WERI-Rb-1 (cell line): ENCODE data around the gene ROR1.

Experiments used
- DNase-seq: peaks from one replicate; pipeline ENCODE4 v3.0.0-alpha.2; 2020
- H3K27ac ChIP-seq: fragments of 250-450 bp; sonication (Bioruptor Pico); 2 replicates; pipeline ENCODE4 v1.5.1; 2020; ENCODE audit warnings: mild to moderate bottlenecking, moderate library complexity
- H3K27me3 ChIP-seq: fragments of 250-450 bp; sonication (Bioruptor Pico); 2 replicates; pipeline ENCODE4 v1.5.1; 2021; ENCODE audit warnings: mild to moderate bottlenecking, low read depth, moderate library complexity; ENCODE audit not compliant: insufficient read depth, severe bottlenecking
- H3K36me3 ChIP-seq: fragments of 250-450 bp; sonication (Bioruptor Pico); 2 replicates; pipeline ENCODE4 v1.5.1; 2020; ENCODE audit warnings: mild to moderate bottlenecking, moderate library complexity
- H3K4me3 ChIP-seq: 2 replicates; pipeline ENCODE4 v1.5.1; 2011; ENCODE audit warnings: low read depth, mild to moderate bottlenecking, control low read depth, low read length
- H3K9me3 ChIP-seq: fragments of 250-450 bp; sonication (Bioruptor Pico); 2 replicates; pipeline ENCODE4 v1.5.1; 2021; ENCODE audit warnings: mild to moderate bottlenecking, moderate library complexity; ENCODE audit not compliant: severe bottlenecking
- CTCF ChIP-seq: IDR thresholded peaks from 2 replicates; pipeline ENCODE4 v1.5.1; 2011; ENCODE audit warnings: low read depth, mild to moderate bottlenecking, control low read depth, inconsistent platforms, low read length

ROR1 gene

GRCh38 chr1:63923302-63923701, 149.5 kb downstream of the ROR1 start:
- Histone ChIP-seq H3K36me3 (no peaks in the 10 kb centered on the region), H3K27me3 (no peaks in the 10 kb centered on the region), H3K9me3 (no peaks in the 10 kb centered on the region), H3K4me3 (no peak overlapping the region), H3K27ac (no peak overlapping the region)
- no peak for TF ChIP-seq CTCF
- DNase-seq, result no peak

GRCh38 chr1:63924600-63924999, 150.8 kb downstream of the ROR1 start:
- no peaks in the 10 kb centered on the region for H3K27me3 ChIP-seq
- no peaks in the 10 kb centered on the region for H3K9me3 ChIP-seq
- no peaks in the 10 kb centered on the region for H3K36me3 ChIP-seq
- no peak for DNase-seq
- no peak overlapping the region for H3K27ac ChIP-seq
- H3K4me3 ChIP-seq, result no peak overlapping the region
- no peak for TF ChIP-seq CTCF

GRCh38 chr1:63928186-63929105, 154.6 kb downstream of the ROR1 start:
- no peaks in the 10 kb centered on the region for H3K9me3 ChIP-seq
- H3K36me3 ChIP-seq, result no peaks in the 10 kb centered on the region
- no peak for DNase-seq
- no peak overlapping the region for H3K4me3 ChIP-seq
- no peak overlapping the region for H3K27ac ChIP-seq
- TF ChIP-seq CTCF, result no peak
- H3K27me3 ChIP-seq, result no peaks in the 10 kb centered on the region

- Histone ChIP-seq H3K36me3 (no peaks in the 10 kb centered on the region), H3K27ac (no peak overlapping the region), H3K27me3 (no peaks in the 10 kb centered on the region), H3K9me3 (no peaks in the 10 kb centered on the region), H3K4me3 (no peak overlapping the region)
- TF ChIP-seq CTCF, result no peak
- DNase-seq, result no peak
Measured at GRCh38 chr1:63929106-63929478, 155.3 kb downstream of the ROR1 start.

- Histone ChIP-seq H3K36me3 (no peaks in the 10 kb centered on the region), H3K27me3 (no peaks in the 10 kb centered on the region), H3K9me3 (no peaks in the 10 kb centered on the region), H3K4me3 (no peak overlapping the region), H3K27ac (no peak overlapping the region)
- TF ChIP-seq CTCF, result no peak
- no peak for DNase-seq
Measured at GRCh38 chr1:63931468-63931867, 157.7 kb downstream of the ROR1 start.

GRCh38 chr1:63934697-63935096, 160.9 kb downstream of the ROR1 start:
- Histone ChIP-seq H3K27me3 (no peaks in the 10 kb centered on the region), H3K9me3 (no peaks in the 10 kb centered on the region), H3K27ac (no peak overlapping the region), H3K36me3 (no peaks in the 10 kb centered on the region), H3K4me3 (no peak overlapping the region)
- TF ChIP-seq CTCF, result no peak
- no peak for DNase-seq
